Adrenal gland (tissue), 12 donors: ENCODE results near the gene NTPCR. TPM values are rescaled to one million over a fixed set of nuclear protein-coding genes. Genes with fewer than 3 reads are reported as not detected.
"Not testable (repeated sequence)": the region's sequence is repeated elsewhere in the genome, so short reads cannot be mapped to it uniquely, and the experiment has no call there.

ENCODE experiments used
- DNase-seq, 7 donors: peaks; one replicate each; pipeline ENCODE4 v3.0.0-alpha.2; 2019 to 2020
- H3K27ac ChIP-seq, 5 donors: fragments of 200-600 bp; sonication (generic) in 4 of 5; 1 replicate in 3 of 5; 2 replicates in 2 of 5; pipeline versions ENCODE4 v1.5.1 to v1.8.0; 2016 to 2020; ENCODE audit warnings: mild to moderate bottlenecking in 1 of 5
- H3K27me3 ChIP-seq: fragments of 200-600 bp; 2 replicates; pipeline ENCODE4 v1.8.0; 2021
- H3K36me3 ChIP-seq, 2 donors: fragments of 200-600 bp; replicated peaks in 1 of 2; 1 replicate in 1 of 2; 2 replicates in 1 of 2; pipeline versions ENCODE4 v1.5.1 to v1.8.0; 2018 to 2022
- H3K4me1 ChIP-seq, 2 donors: fragments of 200-600 bp; replicated peaks in 1 of 2; 1 replicate in 1 of 2; 2 replicates in 1 of 2; pipeline versions ENCODE4 v1.5.1 to v1.8.0; 2018 to 2021
- H3K4me3 ChIP-seq, 4 donors: fragments of 200-600 bp; sonication (generic) in 3 of 4; one replicate each; pipeline ENCODE4 v1.5.1; 2016 to 2018
- H3K9me3 ChIP-seq, 3 donors: fragments of 200-600 bp; sonication (generic) in 1 of 3; replicated peaks in 1 of 3; 1 replicate in 2 of 3; 2 replicates in 1 of 3; pipeline versions ENCODE4 v1.5.1 to v1.8.0; 2016 to 2021
- POLR2A ChIP-seq, 2 donors: fragments of 450-650 bp; IDR thresholded peaks; one replicate each; pipeline ENCODE4 v1.6.1; 2017; ENCODE audit warnings: antibody characterized with exemption in 2 of 2, mild to moderate bottlenecking in 2 of 2, moderate library complexity in 1 of 2
- WGBS, 4 donors: extraction: QIAGEN DNeasy Blood & Tissue Kit in 2 of 4; methylation state at CpG; one replicate each; pipeline versions ENCODE4 v1.1.5 to v1.1.7; 2013 to 2017; 5-methylcytosine and 5-hydroxymethylcytosine counted together
- intact Hi-C, 2 donors: fragments of 100-400 bp; cut with DNase I; formaldehyde crosslinking; loops; one replicate each; pipeline versions ENCODE4 v1.14.1 to v1.15.0; 2022 to 2023
- polyA plus RNA-seq, 3 donors: library from polyadenylated mRNA; stranded (reverse); fragments of 200-250 nt in 2 of 3; fragments of 350-450 nt in 1 of 3; fragmentation: Illumina TruSeq in 1 of 3; extraction: RNeasy Lipid Tissue Mini Kit (QIAGEN cat#74804) in 1 of 3; gene quantifications; one replicate each; pipeline ENCODE4 v1.2.3, GENCODE V29; 2013 to 2014
- total RNA-seq, 9 donors: library from RNA; depleted of rRNA in 4 of 9; stranded (reverse); fragments of >200 nt in 4 of 9; fragments of 120-200 nt in 1 of 9; fragmentation: NEBNext Ultra II Directional in 1 of 9; extraction: Animal tissue kit (Norgen Biotek cat#: 25700) in 1 of 9; gene quantifications; one replicate each; pipeline versions ENCODE4 v1.1.0 to v1.2.4, GENCODE V29; 2013 to 2023
- TF ChIP-seq, protein P1 (sequence below), 6 experiments: fragments of 450-650 bp in 4 of 6; fragments of 200-600 bp in 2 of 6; sonication (generic) in 1 of 6; IDR thresholded peaks; 1 replicate in 5 of 6; 2 replicates in 1 of 6; pipeline versions ENCODE4 v1.5.1 to v1.8.0; 2016 to 2021; ENCODE audit warnings: antibody characterized with exemption in 6 of 6, mild to moderate bottlenecking in 2 of 6, moderate library complexity in 1 of 6
- donor health status: healthy with polysubstance abuse.
- donor health status: Bipolar disorder and iron deficiency.
- donor health status: DM: yes; HTN: yes; CAD: no.
- donor health status: DM: no; HTN: no; CAD: no.
- donor health status: DM: no; HTN: no; CAD: no.
- donor health status: DM: yes; HTN: yes; CAD: no.

Gene NTPCR
- total and polyA plus RNA-seq, 12 donors: 17.3 to 72.0 (median 57.2) TPM

DNA sequence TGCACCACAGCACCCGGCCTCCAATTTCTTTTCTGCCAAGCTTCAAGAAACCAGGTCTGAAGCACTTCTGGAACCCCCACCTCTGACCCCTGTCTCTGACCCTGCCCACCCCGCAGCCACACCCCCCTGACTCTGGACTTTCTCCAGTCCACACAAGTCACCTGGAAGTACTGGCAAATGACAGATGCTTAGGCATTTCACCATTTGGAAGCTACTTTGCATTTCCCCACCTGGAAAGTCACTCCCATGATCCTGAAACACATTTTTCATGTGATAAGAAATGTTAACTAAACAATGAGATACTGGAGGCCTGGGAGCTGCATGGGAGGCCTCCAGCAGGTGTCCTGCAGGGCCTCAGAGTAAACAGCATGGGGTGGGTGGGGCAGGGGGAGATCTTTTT, 45.7 kb downstream of the NTPCR start:
- Histone ChIP-seq H3K27me3 (no peaks in the 10 kb centered on the region), H3K9me3 (no peaks in the 10 kb centered on the region), H3K4me1 (no peaks in the 10 kb centered on the region), H3K36me3 (no peaks in the 10 kb centered on the region), H3K27ac (no peak overlapping the region), H3K4me3 (no peak overlapping the region)
- no peak for DNase-seq
- TF ChIP-seq, protein P1, sequence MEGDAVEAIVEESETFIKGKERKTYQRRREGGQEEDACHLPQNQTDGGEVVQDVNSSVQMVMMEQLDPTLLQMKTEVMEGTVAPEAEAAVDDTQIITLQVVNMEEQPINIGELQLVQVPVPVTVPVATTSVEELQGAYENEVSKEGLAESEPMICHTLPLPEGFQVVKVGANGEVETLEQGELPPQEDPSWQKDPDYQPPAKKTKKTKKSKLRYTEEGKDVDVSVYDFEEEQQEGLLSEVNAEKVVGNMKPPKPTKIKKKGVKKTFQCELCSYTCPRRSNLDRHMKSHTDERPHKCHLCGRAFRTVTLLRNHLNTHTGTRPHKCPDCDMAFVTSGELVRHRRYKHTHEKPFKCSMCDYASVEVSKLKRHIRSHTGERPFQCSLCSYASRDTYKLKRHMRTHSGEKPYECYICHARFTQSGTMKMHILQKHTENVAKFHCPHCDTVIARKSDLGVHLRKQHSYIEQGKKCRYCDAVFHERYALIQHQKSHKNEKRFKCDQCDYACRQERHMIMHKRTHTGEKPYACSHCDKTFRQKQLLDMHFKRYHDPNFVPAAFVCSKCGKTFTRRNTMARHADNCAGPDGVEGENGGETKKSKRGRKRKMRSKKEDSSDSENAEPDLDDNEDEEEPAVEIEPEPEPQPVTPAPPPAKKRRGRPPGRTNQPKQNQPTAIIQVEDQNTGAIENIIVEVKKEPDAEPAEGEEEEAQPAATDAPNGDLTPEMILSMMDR (IDR thresholded peaks at IDR 0.05): no peak
- TF ChIP-seq POLR2A (IDR thresholded peaks at IDR 0.05): no peak
- 87 to 100% (median 93%) methylated on average over 2 of the region's 2 CpGs for whole genome bisulfite sequencing, 4 donors
- intact Hi-C loops: no loop called here

DNA sequence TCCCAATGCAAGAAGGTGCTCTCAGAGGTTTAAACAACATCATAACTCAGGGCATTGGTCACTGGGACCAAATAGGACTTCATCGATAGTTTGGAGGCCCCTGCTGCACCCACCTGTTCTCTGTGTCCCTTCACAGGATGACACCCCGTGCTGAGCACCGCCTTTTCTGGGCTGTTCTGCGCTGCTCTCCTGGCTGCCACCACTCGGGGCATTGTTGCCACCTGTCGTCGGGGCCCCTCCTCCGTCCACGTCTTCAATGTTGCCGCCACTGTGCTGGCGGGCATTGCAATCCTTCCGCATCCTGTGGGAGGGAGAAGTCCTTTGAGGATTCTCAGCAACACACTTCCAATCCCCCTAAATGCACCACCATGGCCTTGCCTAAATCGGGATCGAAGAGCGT, 47.7 kb downstream of the NTPCR start:
- no peak overlapping the region for H3K4me3 ChIP-seq
- intact Hi-C loops: no loop called here
- no peaks in the 10 kb centered on the region for H3K4me1 ChIP-seq
- TF ChIP-seq, protein P1 (IDR thresholded peaks at IDR 0.05): no peak
- no peak for TF ChIP-seq POLR2A (IDR thresholded peaks at IDR 0.05)
- DNase-seq: no peak
- H3K27ac ChIP-seq: no peak overlapping the region
- H3K9me3 ChIP-seq: no peaks in the 10 kb centered on the region
- WGBS, 4 donors: 91 to 98% (median 97%) methylated on average over 10 to 15 of the region's 15 CpGs
- no peaks in the 10 kb centered on the region for H3K27me3 ChIP-seq
- no peaks in the 10 kb centered on the region for H3K36me3 ChIP-seq

DNA sequence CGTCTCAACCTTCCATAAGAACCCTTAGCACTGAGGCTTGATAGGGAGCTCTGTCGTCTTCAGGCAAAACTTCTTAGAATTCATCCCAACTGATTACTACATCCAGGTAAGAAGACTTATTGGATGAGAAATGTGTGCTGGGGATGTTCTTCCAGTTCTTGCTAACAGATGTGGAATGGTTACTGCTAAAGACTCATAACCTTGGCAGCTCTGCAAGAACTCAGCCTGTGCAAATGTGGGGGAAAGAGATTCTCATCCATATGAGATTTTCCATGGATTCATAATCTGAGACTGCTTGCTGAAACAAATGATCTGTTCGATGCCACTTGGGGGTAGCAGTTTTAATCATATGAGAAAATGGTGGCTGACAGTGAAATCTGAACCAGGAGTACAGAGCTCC, 48.2 kb downstream of the NTPCR start:
- intact Hi-C loops: no loop called here

DNA sequence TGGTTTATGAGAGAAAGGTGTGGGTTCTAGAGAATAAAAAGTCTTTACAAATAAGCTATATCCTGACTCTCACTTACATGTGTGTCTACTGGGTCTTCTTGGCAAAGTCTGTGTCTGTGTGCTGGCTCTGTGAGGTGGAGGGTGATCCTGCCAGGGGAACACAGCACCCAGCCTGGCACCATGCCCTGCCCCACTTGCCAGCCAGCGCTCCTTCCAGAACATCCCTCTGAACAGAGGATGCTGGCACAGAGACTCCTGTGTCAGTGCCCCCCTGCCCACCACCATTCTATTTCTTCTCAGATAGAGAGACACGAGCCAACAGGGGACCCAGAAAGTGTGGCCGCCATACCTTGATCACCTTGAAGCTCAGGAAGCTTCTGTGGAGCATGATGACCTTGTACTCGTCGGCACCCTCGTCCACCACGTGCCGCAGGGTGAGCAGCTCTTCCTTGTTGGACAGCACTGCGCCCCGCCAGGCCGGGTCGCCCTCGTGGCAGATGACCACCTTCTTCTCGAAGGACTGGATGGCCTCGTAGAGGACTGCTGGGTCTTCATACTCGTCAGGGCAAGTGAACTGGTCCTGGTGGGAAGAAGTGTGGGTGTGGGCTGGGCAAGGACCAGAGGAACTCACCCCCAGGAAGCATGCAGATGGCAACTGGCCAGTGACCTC, 49.7 kb downstream of the NTPCR start:
- DNase-seq: no peak
- intact Hi-C loops: no loop called here
- TF ChIP-seq, protein P1 (IDR thresholded peaks at IDR 0.05): no peak
- no peak for TF ChIP-seq POLR2A (IDR thresholded peaks at IDR 0.05)
- Histone ChIP-seq H3K4me3 (no peak overlapping the region), H3K27ac (no peak overlapping the region), H3K36me3 (no peaks in the 10 kb centered on the region), H3K27me3 (no peaks in the 10 kb centered on the region), H3K9me3 (no peaks in the 10 kb centered on the region), H3K4me1 (no peaks in the 10 kb centered on the region)
- WGBS, 4 donors: 94 to 96% (median 95%) methylated on average over 6 to 16 of the region's 16 CpGs

More for the DNA sequence above, 48.2 kb downstream of the NTPCR start:
- no peak for DNase-seq
- H3K27me3 ChIP-seq: no peaks in the 10 kb centered on the region
- H3K4me3 ChIP-seq: no peak overlapping the region
- H3K9me3 ChIP-seq: no peaks in the 10 kb centered on the region
- WGBS, 4 donors: 76 to 93% (median 82%) methylated on average over 3 of the region's 3 CpGs
- no peak overlapping the region for H3K27ac ChIP-seq
- TF ChIP-seq, protein P1 (IDR thresholded peaks at IDR 0.05): no peak
- TF ChIP-seq POLR2A (IDR thresholded peaks at IDR 0.05): no peak
- no peaks in the 10 kb centered on the region for H3K4me1 ChIP-seq
- H3K36me3 ChIP-seq: no peaks in the 10 kb centered on the region

DNA sequence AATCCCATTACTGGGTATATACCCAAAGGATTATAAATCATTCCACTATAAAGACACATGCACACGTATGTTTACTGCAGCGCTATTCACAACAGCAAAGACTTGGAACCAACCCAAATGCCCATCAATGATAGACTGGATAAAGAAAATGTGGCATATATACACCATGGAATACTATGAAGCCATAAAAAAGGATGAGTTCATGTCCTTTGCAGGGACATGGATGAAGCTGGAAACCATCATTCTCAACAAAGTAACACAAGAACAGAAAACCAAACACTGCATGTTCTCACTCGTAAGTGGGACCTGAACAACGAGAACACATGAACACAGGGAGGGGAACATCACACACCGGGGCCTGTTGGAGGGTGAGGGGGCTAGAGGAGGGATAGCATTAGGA, 53.2 kb downstream of the NTPCR start:
- intact Hi-C loops, H3K9me3 ChIP-seq, H3K27me3 ChIP-seq, DNase-seq, H3K4me3 ChIP-seq, H3K27ac ChIP-seq, H3K36me3 ChIP-seq, H3K4me1 ChIP-seq: not testable (repeated sequence)
- 92 to 97% (median 95%) methylated on average over 5 of the region's 5 CpGs for WGBS, 4 donors
